NCI-H146 treated with DMSO at 0.1 percent for 48 hours (cell line): ENCODE results near the gene TRIOBP.
"Not testable (repeated sequence)": the region's sequence is repeated elsewhere in the genome, so short reads cannot be mapped to it uniquely, and the experiment has no call there.

ENCODE experiments used
- DNase-seq: peaks from one replicate; lab custom pipeline; 2025; ENCODE audit not compliant: unreplicated experiment; lab: John Stamatoyannopoulos, UW

TRIOBP gene

GRCh38 chr22:37692627-37693285 lies 4.1 kb upstream of the TRIOBP start:
- no peak for DNase-seq

GRCh38 chr22:37694131-37694530 lies 2.7 kb upstream of the TRIOBP start:
- DNase-seq = not testable (repeated sequence)

GRCh38 chr22:37696260-37696656 lies 590 bp upstream of the TRIOBP start:
- DNase-seq = not testable (repeated sequence)

GRCh38 chr22:37697538-37697835 lies 639 bp downstream of the TRIOBP start:
- no peak for DNase-seq

- no peak for DNase-seq
Observed at GRCh38 chr22:37701141-37701786, 4.4 kb downstream of the TRIOBP start.

GRCh38 chr22:37703906-37704305 lies 7.1 kb downstream of the TRIOBP start:
- DNase-seq = no peak

GRCh38 chr22:37704645-37705044 lies 7.8 kb downstream of the TRIOBP start:
- DNase-seq = no peak

- DNase-seq = no peak
Observed at GRCh38 chr22:37705205-37705604, 8.4 kb downstream of the TRIOBP start.

GRCh38 chr22:37708580-37709444 lies 12.0 kb downstream of the TRIOBP start:
- no peak for DNase-seq

GRCh38 chr22:37709445-37709765 lies 12.6 kb downstream of the TRIOBP start:
- no peak for DNase-seq

GRCh38 chr22:37710675-37711074 lies 13.8 kb downstream of the TRIOBP start:
- no peak for DNase-seq

- DNase-seq = no peak
Observed at GRCh38 chr22:37711490-37711889, 14.6 kb downstream of the TRIOBP start.

- DNase-seq = no peak
Observed at GRCh38 chr22:37713761-37714160, 16.9 kb downstream of the TRIOBP start.

GRCh38 chr22:37714634-37715033 lies 17.8 kb downstream of the TRIOBP start:
- DNase-seq = no peak

- no peak for DNase-seq
Observed at GRCh38 chr22:37715760-37716159, 18.9 kb downstream of the TRIOBP start.

GRCh38 chr22:37716708-37717107 lies 19.9 kb downstream of the TRIOBP start:
- DNase-seq = no peak

- DNase-seq = not testable (repeated sequence)
Observed at GRCh38 chr22:37717235-37717634, 20.4 kb downstream of the TRIOBP start.

GRCh38 chr22:37717746-37718305 lies 21.0 kb downstream of the TRIOBP start:
- DNase-seq = not testable (repeated sequence)

- DNase-seq = no peak
Observed at GRCh38 chr22:37725551-37726240, 28.8 kb downstream of the TRIOBP start.

- DNase-seq = no peak
Observed at GRCh38 chr22:37726241-37726887, 29.5 kb downstream of the TRIOBP start.

- no peak for DNase-seq
Observed at GRCh38 chr22:37728620-37729019, 31.8 kb downstream of the TRIOBP start.
